SK-N-MC (cell line): ENCODE results near the gene EFCAB6.

Source experiments
- DNase-seq: peaks from one replicate; pipeline ENCODE4 v3.0.0-alpha.2; 2011; ENCODE audit warnings: low read depth, low spot score
- H3K27ac ChIP-seq: fragments of 200-600 bp; sonication (generic); 2 replicates; pipeline ENCODE4 v1.5.1; 2016; ENCODE audit warnings: mixed run types
- H3K36me3 ChIP-seq: fragments of 200-600 bp; sonication (generic); 2 replicates; pipeline ENCODE4 v1.6.1; 2017; ENCODE audit warnings: antibody characterized with exemption, low read length, mixed read lengths; ENCODE audit not compliant: insufficient read depth
- H3K4me3 ChIP-seq: fragments of 200-600 bp; sonication (generic); 2 replicates; pipeline ENCODE4 v1.5.1; 2016
- H3K9ac ChIP-seq: fragments of 200-600 bp; sonication (generic); 2 replicates; pipeline ENCODE4 v1.8.0; 2017; ENCODE audit warnings: mixed run types, mixed read lengths; ENCODE audit not compliant: insufficient read length
- H3K9me3 ChIP-seq: fragments of 200-600 bp; sonication (generic); 2 replicates; pipeline ENCODE4 v1.6.1; 2017; ENCODE audit warnings: low read depth, mild to moderate bottlenecking, antibody characterized with exemption, low read length, moderate library complexity, mixed read lengths
- EZH2 ChIP-seq: fragments of 200-600 bp; sonication (generic); IDR thresholded peaks from one replicate; pipeline ENCODE4 v1.6.1; 2017; ENCODE audit warnings: antibody characterized with exemption
- FOXP2 ChIP-seq: optimal IDR thresholded peaks from 2 replicates; pipeline ENCODE3; 2011; ENCODE audit warnings: mild to moderate bottlenecking, moderate library complexity; ENCODE audit not compliant: insufficient read depth; ENCODE audit errors: extremely low read length, control extremely low read depth
- POLR2AphosphoS5 ChIP-seq: IDR thresholded peaks from 2 replicates; pipeline ENCODE4 v1.6.1; 2012; ENCODE audit warnings: mild to moderate bottlenecking, low read depth, low read length, borderline replicate concordance

The EFCAB6 gene

DNA sequence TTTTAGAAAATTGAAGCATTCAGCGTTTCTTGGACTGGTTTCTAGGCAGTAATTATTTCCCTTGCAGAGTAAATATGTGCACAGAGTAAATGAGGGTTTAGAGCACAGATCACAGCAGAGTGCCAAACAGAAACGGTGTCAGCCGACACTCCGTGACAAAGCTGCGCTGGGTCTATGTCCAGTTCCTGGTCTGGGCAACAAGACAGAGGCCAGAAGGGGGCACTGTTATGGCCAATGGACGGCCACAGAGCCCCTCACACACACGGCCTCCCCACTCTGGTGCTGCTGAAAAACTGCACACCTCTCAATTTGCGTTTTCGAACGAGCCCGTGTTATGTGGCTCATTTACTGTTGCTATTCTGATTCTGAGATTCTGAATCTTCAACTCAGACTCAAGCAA lies 219.6 kb downstream of the EFCAB6 start:
- TF ChIP-seq POLR2AphosphoS5: no peak
- no peak for TF ChIP-seq FOXP2
- no peak for TF ChIP-seq EZH2
- no peak for DNase-seq
- H3K9ac ChIP-seq: no peak overlapping the region
- H3K4me3 ChIP-seq: no peak overlapping the region
- H3K27ac ChIP-seq: no peak overlapping the region
- H3K9me3 ChIP-seq: no peaks in the 10 kb centered on the region
- H3K36me3 ChIP-seq: no peaks in the 10 kb centered on the region

DNA sequence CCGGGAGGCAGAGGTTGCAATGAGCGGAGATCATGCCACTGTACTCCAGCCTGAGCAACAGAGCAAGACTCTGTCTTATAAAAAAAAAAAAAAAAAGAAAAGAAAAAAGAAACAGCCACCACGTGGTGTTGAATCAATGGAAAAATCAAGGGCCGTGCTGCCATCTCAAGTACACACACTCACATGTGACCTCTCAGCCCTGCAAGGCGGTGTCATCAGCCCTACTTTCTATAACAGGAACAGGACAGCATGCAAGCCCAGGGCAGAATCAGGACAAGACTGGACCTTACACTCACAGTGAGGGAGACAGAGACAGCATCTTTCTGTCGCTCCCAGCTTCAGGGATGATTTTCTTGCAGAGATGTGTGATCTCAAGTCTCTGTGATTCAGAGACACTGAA lies 220.7 kb downstream of the EFCAB6 start:
- DNase-seq: no peak
- Histone ChIP-seq H3K4me3 (no peak overlapping the region), H3K9me3 (no peaks in the 10 kb centered on the region), H3K36me3 (no peaks in the 10 kb centered on the region), H3K9ac (no peak overlapping the region), H3K27ac (no peak overlapping the region)
- no peak for TF ChIP-seq POLR2AphosphoS5
- TF ChIP-seq FOXP2: no peak
- no peak for TF ChIP-seq EZH2

DNA sequence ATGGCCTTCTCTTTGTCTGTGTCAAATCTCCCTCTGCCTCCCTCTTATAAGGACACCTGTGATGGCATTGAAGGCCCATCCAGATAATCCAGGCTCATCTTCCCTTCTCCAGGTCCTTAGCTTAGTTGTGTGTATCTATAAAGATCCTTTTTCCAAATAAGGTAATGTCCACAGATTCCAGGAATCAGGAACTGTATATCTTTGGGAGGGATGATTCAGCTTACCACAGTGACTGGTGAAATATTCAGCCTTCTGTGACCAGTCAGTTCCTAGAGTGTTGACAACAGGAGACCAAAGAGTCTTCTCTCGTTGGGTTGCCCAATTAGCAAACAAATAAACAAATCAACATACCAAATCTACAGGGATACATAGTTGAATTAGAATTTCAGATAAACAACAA lies 224.5 kb downstream of the EFCAB6 start:
- Histone ChIP-seq H3K4me3 (no peak overlapping the region), H3K9ac (no peak overlapping the region), H3K9me3 (no peaks in the 10 kb centered on the region), H3K27ac (no peak overlapping the region), H3K36me3 (no peaks in the 10 kb centered on the region)
- TF ChIP-seq EZH2: no peak
- TF ChIP-seq FOXP2: no peak
- no peak for TF ChIP-seq POLR2AphosphoS5
- no peak for DNase-seq

DNA sequence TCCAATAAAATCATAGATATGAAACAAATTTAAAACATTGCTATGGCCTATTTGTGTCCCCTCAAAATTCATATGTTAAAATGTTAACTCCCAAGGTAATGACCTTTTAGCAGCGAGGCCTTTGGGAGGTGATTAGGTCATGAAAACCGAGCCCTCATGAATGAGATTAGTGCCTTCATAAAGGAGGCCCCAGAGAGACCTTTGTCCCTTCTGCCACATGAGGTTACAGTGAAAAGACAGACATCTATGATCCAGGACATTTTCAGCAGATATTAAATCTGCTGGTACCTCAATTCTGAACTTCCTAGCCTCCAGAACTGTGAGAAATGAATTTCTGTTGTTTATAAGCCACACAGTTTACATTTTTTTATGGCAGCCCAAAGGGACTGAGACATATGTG lies 228.6 kb downstream of the EFCAB6 start:
- Histone ChIP-seq H3K9ac (no peak overlapping the region), H3K4me3 (no peak overlapping the region), H3K36me3 (no peaks in the 10 kb centered on the region), H3K27ac (no peak overlapping the region), H3K9me3 (no peaks in the 10 kb centered on the region)
- no peak for DNase-seq
- TF ChIP-seq POLR2AphosphoS5: no peak
- TF ChIP-seq FOXP2: no peak
- no peak for TF ChIP-seq EZH2

DNA sequence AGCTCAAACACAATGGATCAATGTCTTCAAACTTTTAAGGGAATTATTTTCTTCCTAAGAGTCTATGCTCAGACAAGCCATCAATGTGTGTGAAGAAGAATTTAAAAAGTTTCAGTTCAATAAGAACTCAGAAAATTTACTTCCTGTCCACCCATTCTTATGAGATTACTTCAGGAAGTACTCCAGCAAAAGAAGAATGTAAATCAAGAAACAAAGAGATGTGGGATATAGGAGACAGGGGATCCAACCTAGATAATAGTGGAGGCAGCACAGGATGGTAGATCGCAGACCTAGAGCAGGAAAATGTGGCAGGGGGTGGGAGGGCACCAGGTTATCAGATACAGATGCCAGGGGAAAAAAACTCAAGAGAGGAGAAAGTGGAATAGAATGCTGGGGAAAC lies 229.7 kb downstream of the EFCAB6 start:
- H3K4me3 ChIP-seq: no peak overlapping the region
- no peaks in the 10 kb centered on the region for H3K9me3 ChIP-seq
- no peak overlapping the region for H3K9ac ChIP-seq
- DNase-seq: no peak
- H3K27ac ChIP-seq: no peak overlapping the region
- no peak for TF ChIP-seq EZH2
- no peak for TF ChIP-seq POLR2AphosphoS5
- TF ChIP-seq FOXP2: no peak
- no peaks in the 10 kb centered on the region for H3K36me3 ChIP-seq

DNA sequence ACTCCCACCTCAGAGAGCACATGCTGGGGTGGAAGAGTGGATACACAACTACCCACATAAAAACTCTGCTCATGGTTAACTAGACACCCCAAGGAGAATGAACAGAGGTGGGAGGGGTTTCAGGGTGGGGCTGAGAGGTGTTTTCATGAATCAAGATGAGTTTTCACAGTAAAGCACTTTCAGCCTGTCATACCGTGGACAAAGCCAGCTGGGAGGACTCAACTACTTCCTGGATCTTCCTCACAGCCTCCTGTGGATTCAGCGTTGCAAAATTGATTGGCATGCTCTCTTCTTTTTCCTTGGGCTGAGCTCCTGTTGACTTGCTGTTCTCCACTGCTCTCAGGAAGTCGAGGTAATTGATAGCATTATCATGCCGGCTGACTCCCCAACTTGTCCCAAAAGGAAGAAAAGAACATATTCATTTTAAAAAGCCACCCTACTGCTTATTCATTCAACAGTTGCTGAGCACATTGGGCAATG lies 231.8 kb downstream of the EFCAB6 start:
- H3K9me3 ChIP-seq: no peaks in the 10 kb centered on the region
- TF ChIP-seq FOXP2 (no peak), EZH2 (no peak), POLR2AphosphoS5 (no peak)
- no peak overlapping the region for H3K4me3 ChIP-seq
- no peak overlapping the region for H3K9ac ChIP-seq
- no peak for DNase-seq
- no peaks in the 10 kb centered on the region for H3K36me3 ChIP-seq
- no peak overlapping the region for H3K27ac ChIP-seq

DNA sequence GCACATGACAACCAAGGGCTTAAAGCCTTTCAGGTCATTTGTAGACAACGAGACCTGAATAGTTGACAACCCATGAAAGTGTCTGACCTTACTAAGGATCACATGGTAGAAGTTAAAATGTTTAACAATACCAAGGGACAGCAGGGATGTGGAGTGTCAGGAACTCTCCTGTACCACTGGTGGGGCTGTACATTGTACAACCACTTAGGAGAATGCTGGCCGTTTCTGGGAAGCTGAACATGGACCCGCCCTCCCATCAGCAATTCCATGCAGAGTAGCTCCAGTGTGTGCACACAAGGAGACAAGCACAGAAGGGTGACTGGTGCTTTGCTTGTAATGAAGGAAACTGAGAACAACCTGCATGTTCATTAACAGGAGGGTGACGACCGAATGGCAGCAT lies 237.4 kb downstream of the EFCAB6 start:
- no peak overlapping the region for H3K9ac ChIP-seq
- no peak overlapping the region for H3K4me3 ChIP-seq
- DNase-seq: no peak
- TF ChIP-seq POLR2AphosphoS5 (no peak), FOXP2 (no peak), EZH2 (no peak)
- no peak overlapping the region for H3K27ac ChIP-seq
- no peaks in the 10 kb centered on the region for H3K9me3 ChIP-seq
- H3K36me3 ChIP-seq: no peaks in the 10 kb centered on the region

DNA sequence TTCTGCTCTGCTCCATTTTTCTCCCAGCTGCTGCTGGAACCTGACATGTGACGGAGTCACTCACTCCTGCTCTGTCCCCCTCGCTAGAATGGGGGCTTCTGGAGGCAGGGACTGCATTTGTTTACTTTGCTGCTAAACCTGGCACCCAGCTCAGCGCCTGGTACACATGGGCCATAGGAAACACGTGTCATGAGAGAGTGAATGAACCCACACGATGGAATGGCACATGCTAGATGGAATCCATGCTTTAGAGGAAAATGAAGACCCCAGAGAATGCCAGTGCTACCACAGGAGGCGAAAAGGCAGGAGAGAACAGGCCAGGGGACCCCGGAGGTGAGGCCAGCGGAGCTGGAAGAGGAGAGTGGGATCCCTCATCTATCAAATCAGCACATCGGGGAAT lies 239.4 kb downstream of the EFCAB6 start:
- Histone ChIP-seq H3K36me3 (no peaks in the 10 kb centered on the region), H3K4me3 (no peak overlapping the region), H3K9me3 (no peaks in the 10 kb centered on the region), H3K27ac (no peak overlapping the region), H3K9ac (no peak overlapping the region)
- no peak for DNase-seq
- TF ChIP-seq EZH2 (no peak), POLR2AphosphoS5 (no peak), FOXP2 (no peak)

DNA sequence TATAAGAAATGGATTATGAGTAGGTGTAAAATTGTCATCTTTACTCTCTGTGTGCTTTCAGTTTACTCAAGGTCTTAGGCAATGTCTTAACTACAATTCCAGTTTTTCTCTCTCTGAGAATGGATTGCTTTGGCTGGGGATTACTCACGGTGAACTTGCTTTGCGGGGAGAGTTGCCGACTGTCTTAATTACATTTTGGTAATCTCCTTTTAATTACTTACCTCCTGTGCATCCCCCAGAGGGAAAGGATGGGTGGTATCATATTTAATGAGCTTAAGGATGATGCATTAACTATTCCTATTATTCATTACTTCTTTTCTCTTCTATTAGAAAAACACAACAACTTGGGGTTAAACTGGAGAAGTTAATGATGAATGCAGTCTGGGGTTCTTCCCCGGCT lies 240.9 kb downstream of the EFCAB6 start:
- Histone ChIP-seq H3K36me3 (no peaks in the 10 kb centered on the region), H3K9ac (no peak overlapping the region), H3K4me3 (no peak overlapping the region), H3K9me3 (no peaks in the 10 kb centered on the region), H3K27ac (no peak overlapping the region)
- TF ChIP-seq EZH2 (no peak), FOXP2 (no peak), POLR2AphosphoS5 (no peak)
- no peak for DNase-seq

DNA sequence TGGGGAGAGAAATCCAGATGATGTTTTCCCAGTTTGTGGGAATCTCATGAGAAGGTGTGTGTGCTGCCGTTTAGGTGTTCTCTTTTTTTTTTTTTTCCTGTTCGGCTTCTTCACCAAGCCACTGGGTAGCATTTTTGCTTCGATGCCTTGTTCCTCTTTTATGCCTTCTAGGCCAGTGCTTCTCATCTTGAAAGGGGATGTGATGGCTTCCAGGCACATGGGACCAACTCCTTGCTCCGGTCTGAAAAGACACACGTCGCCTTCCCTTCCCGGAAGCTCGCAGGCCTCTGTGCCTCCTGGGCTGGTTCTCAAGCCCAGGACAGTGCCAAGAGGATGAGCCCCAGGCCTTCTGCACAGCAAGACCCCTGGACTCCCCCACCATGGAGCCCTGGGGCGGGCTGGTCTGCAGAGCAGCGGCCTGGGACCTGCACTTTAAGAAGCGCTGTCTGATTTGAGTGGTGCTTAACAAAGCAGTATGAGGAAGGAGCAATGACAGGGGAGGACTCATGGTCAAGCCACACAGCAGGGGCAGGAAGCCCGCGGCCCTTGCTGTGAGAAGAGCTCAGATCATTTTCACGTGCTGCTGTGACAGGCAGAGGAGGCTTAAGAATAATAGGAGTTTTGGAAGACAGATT lies 241.5 kb downstream of the EFCAB6 start:
- Histone ChIP-seq H3K9me3 (no peaks in the 10 kb centered on the region), H3K9ac (no peak overlapping the region), H3K27ac (no peak overlapping the region), H3K4me3 (no peak overlapping the region), H3K36me3 (no peaks in the 10 kb centered on the region)
- no peak for DNase-seq
- TF ChIP-seq POLR2AphosphoS5: no peak
- TF ChIP-seq FOXP2: no peak
- no peak for TF ChIP-seq EZH2
